D341Med (cell line): ENCODE measurements around the gene TAS2R60.
"Not testable (repeated sequence)": the region's sequence is repeated elsewhere in the genome, so short reads cannot be mapped to it uniquely, and the experiment has no call there.

Source experiments
- DNase-seq: peaks from one replicate; pipeline ENCODE4 v3.0.0; 2012; ENCODE audit warnings: low spot score

TAS2R60 gene

GRCh38 chr7:143444063-143444782 is 970 bp downstream of the TAS2R60 start:
- DNase-seq, result no peak

GRCh38 chr7:143444785-143445184 is 1.5 kb downstream of the TAS2R60 start:
- DNase-seq, result no peak

- no peak for DNase-seq
Observed at GRCh38 chr7:143447466-143447865, 4.2 kb downstream of the TAS2R60 start.

GRCh38 chr7:143448429-143448828 is 5.2 kb downstream of the TAS2R60 start:
- no peak for DNase-seq

- DNase-seq, result no peak
Observed at GRCh38 chr7:143449793-143450192, 6.5 kb downstream of the TAS2R60 start.

GRCh38 chr7:143451122-143451521 is 7.9 kb downstream of the TAS2R60 start:
- DNase-seq, result no peak

- DNase-seq, result no peak
Observed at GRCh38 chr7:143451746-143452145, 8.5 kb downstream of the TAS2R60 start.

GRCh38 chr7:143452495-143452894 is 9.2 kb downstream of the TAS2R60 start:
- DNase-seq, result no peak

- no peak for DNase-seq
Observed at GRCh38 chr7:143454091-143454680, 10.9 kb downstream of the TAS2R60 start.

GRCh38 chr7:143455491-143455890 is 12.2 kb downstream of the TAS2R60 start:
- DNase-seq, result no peak

- DNase-seq, result no peak
Observed at GRCh38 chr7:143455942-143456341, 12.7 kb downstream of the TAS2R60 start.

- DNase-seq, result no peak
Observed at GRCh38 chr7:143456992-143457793, 13.9 kb downstream of the TAS2R60 start.

GRCh38 chr7:143458263-143458662 is 15.0 kb downstream of the TAS2R60 start:
- DNase-seq, result no peak

GRCh38 chr7:143458681-143459080 is 15.4 kb downstream of the TAS2R60 start:
- DNase-seq, result no peak

GRCh38 chr7:143459359-143459758 is 16.1 kb downstream of the TAS2R60 start:
- DNase-seq, result no peak

- DNase-seq, result no peak
Observed at GRCh38 chr7:143460271-143460979, 17.2 kb downstream of the TAS2R60 start.

GRCh38 chr7:143462045-143462444 is 18.8 kb downstream of the TAS2R60 start:
- no peak for DNase-seq

GRCh38 chr7:143463556-143463955 is 20.3 kb downstream of the TAS2R60 start:
- no peak for DNase-seq

GRCh38 chr7:143463957-143464356 is 20.7 kb downstream of the TAS2R60 start:
- DNase-seq, result no peak

- DNase-seq, result no peak
Observed at GRCh38 chr7:143467724-143468123, 24.5 kb downstream of the TAS2R60 start.

- not testable (repeated sequence) for DNase-seq
Observed at GRCh38 chr7:143472071-143472689, 28.9 kb downstream of the TAS2R60 start.
